SH-SY5Y (cell line): ENCODE results near the gene PPP3R1.

Experiments used
- GATA2 ChIP-seq: IDR thresholded peaks from 2 replicates; pipeline ENCODE4 v1.6.1; 2011; ENCODE audit warnings: mild to moderate bottlenecking, low read depth, low read length
- GATA3 ChIP-seq: IDR thresholded peaks from 2 replicates; pipeline ENCODE4 v1.6.1; 2011; ENCODE audit warnings: low read depth, mild to moderate bottlenecking, low read length, moderate library complexity

GRCh38 chr2:68293755-68294154 lies 41.4 kb upstream of the PPP3R1 start:
- TF ChIP-seq GATA2 (no peak), GATA3 (no peak)
